HG02623 (cell line): Measurements from ENCODE around the gene MTA2.
"Not testable (repeated sequence)": the region's sequence is repeated elsewhere in the genome, so short reads cannot be mapped to it uniquely, and the experiment has no call there.

Experiments
- ATAC-seq: cut with Tn5 transposase; IDR thresholded peaks from one replicate; pipeline ENCODE4 v1.9.1; 2021; ENCODE audit warnings: moderate library complexity; ENCODE audit not compliant: unreplicated experiment

Gene MTA2

DNA sequence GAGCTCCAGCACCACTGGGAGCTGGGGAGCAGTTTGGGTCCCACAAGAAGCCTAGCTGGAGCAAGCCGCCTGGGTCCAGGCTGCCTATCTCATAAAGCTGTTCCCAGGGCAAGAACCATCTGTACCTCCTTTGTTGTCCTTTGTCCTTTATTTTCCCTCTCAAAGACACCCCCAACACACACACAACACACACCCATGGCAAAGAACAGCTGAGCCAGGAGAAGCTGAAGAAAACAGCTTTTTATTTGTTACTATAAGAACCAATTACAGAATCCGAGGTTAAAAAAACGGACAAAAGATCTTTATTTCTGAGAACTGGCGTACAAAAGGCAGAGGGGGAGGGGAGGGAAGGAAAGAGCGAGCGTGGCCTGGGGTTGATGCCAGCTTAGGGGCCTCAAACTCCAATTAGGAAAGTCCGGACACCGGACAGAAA is 8.7 kb downstream of the MTA2 start:
- ATAC-seq: no peak

DNA sequence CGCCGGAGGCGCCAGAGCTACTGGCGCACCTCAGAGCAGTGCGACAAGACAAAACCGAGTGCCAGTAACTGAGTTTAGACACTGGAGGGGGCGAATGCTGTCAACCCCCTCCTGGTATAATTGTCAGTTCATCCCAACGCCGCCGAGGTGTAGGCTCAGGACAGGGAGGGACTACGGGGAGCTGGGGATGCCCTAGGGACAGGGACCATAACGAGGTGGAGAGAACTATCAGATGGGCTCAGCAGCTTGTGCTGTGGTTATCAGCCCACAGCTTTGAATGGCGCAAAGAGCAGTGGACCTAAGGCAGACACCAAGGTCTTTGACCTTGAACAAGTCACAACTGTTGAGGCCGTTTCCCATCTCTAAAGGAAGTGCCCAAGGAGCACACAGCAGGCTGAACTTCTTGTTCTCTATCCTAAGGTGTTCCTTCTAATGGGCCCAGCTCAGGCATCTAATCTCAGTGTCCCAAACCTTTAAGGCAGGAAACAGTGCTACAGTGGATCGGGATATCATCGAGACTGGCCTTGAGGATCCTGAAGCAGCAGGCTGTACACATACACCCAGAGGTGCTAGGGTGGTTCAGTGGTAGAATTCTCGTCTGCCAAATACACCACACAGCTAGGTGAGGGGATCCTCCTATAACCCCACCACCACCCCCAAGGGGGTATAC is 9.4 kb downstream of the MTA2 start:
- no peak for ATAC-seq

DNA sequence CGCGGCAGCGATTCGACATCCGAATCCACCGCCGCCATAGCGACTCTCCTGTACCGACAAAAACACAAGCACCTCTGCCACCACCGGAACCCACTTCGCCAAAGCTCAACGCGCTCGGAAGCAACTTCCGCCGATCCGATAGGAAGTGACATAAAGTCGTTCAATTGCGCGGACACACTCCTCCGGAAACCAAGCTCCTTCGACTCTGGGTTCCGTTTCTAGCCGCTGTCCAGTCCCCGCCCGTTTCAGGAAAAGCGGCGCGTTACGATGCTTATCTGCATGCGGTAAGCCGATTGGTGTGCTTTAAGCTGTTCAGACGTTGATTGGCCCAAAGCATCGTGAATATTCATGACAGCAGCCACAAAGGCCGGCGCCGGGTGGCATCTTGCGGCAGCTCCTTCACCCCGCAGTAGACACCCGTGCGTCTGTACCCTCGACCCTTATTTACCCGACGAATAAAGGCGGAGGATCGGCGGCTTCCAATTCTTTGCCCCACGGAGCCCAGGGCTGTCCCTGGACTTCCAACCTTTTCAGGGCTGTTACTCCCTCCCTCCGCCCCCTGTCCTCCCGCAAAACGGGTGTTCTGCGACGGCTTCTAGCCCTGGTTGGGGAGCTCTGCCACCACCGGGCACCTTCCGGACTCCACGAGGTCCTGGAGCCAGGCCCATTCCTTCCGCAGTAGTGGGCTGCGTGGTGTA is 10.1 kb downstream of the MTA2 start, which contains the start of gene TUT1:
TSS of gene TUT1 (minus strand) at position 76 of the 698 bp plus-strand sequence. CDS start at position 38, 38 bp downstream.
- ATAC-seq: peak; percentile 87

GRCh38 chr11:62588966-62589637 is 12.6 kb downstream of the MTA2 start:
- ATAC-seq: no peak

GRCh38 chr11:62585356-62585755 is 16.3 kb downstream of the MTA2 start:
- not testable (repeated sequence) for ATAC-seq

DNA sequence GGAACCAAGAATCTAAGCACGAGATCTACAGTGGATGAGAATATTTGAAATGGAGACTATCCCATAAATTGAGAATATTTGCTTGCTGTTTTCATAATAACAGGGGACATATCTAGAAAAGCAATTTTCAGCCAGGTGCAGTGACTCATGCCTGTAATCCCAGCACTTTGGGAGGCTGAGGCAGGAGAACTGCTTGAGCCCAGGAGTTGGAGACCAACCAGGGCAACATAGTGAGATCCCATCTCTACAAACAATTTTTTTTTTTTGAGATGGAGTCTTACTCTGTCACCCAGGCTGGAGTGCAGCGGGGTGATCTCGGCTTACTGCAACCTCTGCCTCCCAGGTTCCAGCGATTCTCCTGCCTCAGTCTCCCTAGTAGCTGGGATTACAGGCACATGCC is 19.9 kb downstream of the MTA2 start:
- ATAC-seq: not testable (repeated sequence)

GRCh38 chr11:62580959-62581715 is 20.5 kb downstream of the MTA2 start:
- no peak for ATAC-seq

DNA sequence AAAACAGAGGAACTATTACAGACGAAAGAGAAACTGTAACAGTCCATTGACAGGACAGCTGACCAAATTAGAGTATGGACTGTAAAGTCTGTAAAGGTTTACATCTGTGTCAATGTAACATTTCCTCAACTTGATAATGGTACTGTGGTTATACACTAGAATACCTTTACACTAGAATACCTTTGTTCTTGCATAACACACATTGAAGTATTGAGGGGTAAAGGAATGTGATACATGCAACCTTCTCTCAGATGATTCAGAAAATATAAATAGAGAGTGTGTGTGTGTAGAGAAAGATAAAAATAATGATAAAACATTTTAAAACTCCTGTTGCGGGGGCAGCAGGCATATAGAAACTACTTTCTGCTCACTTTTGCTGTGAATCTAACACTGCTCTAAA is 22.4 kb downstream of the MTA2 start:
- ATAC-seq: no peak

GRCh38 chr11:62578541-62578940 is 23.1 kb downstream of the MTA2 start:
- ATAC-seq: no peak

DNA sequence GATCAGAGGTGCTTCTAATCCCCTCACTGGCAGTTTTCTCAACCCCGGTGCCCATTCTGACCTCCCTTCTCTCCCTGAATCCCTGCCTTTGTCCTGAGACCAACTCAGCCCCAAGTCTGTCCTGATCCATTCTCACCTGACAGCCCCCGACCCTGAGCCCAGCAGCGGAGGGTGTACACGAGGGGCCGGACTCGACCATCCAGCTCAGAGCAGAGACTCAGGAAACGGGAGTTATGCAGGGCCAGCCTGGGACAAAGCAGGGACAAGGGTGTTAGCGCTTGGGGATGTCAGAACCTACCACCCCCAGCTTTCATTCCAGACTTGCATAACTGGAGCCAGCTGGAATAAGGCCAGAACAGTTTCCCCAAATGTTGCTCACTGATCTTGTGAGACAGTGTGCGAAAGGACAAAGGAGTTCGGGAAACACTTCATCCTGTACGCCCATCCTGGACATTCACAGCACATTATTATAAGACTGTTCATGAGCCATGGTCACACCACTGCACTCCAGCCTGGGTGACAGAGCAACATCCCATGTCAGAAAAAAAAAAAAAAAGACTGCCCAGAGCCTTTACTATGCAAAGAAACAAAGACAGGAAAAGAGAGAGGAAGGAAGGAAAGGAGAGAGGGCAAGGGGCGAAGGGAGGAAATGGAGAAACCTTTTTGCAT is 24.5 kb downstream of the MTA2 start:
- ATAC-seq: no peak

DNA sequence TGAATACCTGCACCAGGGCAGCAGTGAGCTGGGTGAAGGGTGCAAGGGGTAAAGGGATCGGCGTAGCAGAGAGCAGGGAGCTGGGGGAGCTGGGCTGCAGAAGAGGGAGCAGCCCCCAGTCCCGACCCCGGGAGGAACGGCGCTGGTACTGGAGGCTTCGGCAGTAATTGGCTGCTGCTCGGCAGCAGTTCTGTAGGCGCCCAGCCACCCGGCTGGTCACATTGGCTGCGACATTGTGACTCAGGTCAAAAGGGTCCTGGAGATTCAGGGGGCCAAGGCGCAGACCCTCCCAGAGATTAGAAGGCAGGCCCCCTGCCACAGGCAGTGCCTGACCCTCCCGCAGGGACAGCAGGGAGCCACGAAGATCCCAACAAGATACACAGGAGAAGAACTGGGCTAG is 25.8 kb downstream of the MTA2 start:
- ATAC-seq: no peak

DNA sequence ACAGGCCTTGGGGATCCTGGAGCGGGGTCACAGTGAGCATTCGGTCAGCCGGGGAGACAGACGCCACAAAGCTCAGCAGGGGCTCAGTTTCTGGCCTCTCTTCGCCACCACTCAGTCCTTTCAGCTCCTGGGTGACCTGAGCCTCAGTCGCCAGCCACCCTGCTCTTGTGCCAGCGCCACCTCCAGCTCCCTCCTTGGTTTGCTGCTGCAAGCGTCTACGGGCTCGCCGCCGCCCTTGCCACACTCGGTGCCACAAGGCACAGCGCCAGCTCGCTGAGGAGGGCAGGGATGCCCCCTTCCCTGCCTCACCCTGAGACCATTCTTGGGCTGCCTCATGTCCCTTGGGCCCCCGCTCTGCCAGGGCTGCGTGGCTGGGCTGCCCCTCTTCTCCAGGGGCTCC is 26.5 kb downstream of the MTA2 start:
- no peak for ATAC-seq

- no peak for ATAC-seq
Measured at GRCh38 chr11:62574363-62575071, 27.1 kb downstream of the MTA2 start.

DNA sequence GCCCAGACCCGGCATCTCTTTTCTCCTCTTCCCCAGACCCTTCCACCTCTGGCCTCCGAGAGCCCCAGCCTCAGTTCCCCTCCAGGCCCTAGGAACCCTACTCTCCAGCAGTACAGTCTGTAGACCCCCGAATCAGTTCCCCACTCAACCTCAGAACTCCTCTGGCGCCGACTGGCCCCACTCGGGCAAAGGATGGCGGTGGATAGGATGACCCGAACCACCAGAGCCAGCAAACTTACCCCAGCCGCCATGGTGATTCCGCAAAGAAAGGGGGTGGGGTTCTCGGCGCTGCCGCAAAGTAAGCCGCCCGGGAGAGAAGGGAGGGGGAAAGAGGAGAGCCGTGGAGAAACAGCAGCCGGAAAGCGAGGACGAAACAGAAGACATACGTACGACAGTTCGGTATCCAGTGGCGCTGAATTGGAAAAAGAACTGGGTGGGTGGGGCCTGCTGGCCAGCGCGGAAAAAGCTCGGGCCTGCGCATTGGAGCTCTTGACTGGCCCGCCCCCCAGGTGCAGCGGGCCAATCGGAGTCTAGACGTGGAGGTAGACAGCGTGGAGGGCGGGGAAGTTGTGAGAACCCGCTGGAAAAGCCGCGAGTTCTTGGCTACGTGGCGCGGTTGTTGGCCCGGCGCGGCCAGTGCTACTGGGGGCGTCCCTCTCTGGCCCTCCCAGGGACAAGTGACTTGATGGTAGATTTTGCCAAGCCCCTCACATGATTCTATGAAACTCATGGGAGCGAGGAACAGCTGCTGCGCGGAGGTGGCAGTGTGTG is 27.9 kb downstream of the MTA2 start, which contains the start of gene EEF1G:
TSS of gene EEF1G (minus strand) at position 300 of the 771 bp plus-strand sequence. CDS start at position 251, 49 bp downstream.
- ATAC-seq: peak; percentile 85

- no peak for ATAC-seq
Measured at GRCh38 chr11:62573006-62573591, 28.6 kb downstream of the MTA2 start.

GRCh38 chr11:62572431-62572830 is 29.2 kb downstream of the MTA2 start:
- ATAC-seq: no peak

DNA sequence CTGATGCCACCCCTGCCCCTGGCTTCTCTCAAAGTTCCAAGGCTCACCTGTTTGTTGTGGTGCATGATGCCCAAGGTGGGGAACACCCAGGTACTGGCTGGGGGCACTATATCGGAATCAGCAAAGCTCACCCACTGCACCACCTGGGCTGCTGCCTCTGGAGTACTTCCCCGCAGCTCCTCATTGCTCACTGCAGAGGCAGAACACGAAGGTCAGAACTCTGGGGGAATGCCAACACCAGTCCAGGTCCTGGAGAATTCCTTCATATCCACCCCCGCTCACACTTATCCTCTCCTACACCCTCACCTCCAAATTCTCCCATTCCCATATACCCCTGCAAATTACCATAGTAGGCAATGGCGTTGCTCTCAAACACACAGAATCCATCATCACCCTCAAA is 30.2 kb downstream of the MTA2 start:
- not testable (repeated sequence) for ATAC-seq

GRCh38 chr11:62570903-62571302 is 30.8 kb downstream of the MTA2 start:
- not testable (repeated sequence) for ATAC-seq

- no peak for ATAC-seq
Measured at GRCh38 chr11:62569611-62570010, 32.1 kb downstream of the MTA2 start.
